Transverse colon (tissue), 4 donors: ENCODE data around the gene DKK3. TPM values are rescaled to one million over a fixed set of nuclear protein-coding genes. Genes with fewer than 3 reads are reported as not detected.

Source experiments
- DNase-seq: peaks from one replicate; pipeline ENCODE4 v3.0.0-alpha.2; 2019
- H3K27ac ChIP-seq, 4 donors: fragments of 200-600 bp; sonication (generic); 2 replicates each; pipeline ENCODE4 v1.5.1; 2016 to 2018; ENCODE audit warnings: inconsistent platforms in 4 of 4
- H3K27me3 ChIP-seq: fragments of 200-600 bp; sonication (generic); 2 replicates; pipeline ENCODE4 v1.5.1; 2017; ENCODE audit warnings: inconsistent platforms
- H3K36me3 ChIP-seq, 4 donors: fragments of 200-600 bp; sonication (generic); 2 replicates each; pipeline ENCODE4 v1.5.1; 2017 to 2019; ENCODE audit warnings: inconsistent platforms in 4 of 4
- H3K4me1 ChIP-seq, 4 donors: fragments of 200-600 bp; sonication (generic); 2 replicates each; pipeline ENCODE4 v1.5.1; 2017 to 2020; ENCODE audit warnings: inconsistent platforms in 4 of 4
- H3K4me3 ChIP-seq, 4 donors: fragments of 200-600 bp; sonication (generic); 1 replicate in 1 of 4; 2 replicates in 3 of 4; pipeline versions ENCODE4 v1.5.1 to v1.6.1; 2017 to 2019; ENCODE audit warnings: inconsistent platforms in 4 of 4
- H3K9me3 ChIP-seq, 2 donors: fragments of 200-600 bp; sonication (generic); 2 replicates each; pipeline ENCODE4 v1.5.1; 2017 to 2019; ENCODE audit warnings: inconsistent platforms in 2 of 2
- EP300 ChIP-seq: sonication (generic); formaldehyde crosslinking; IDR thresholded peaks from one replicate; pipeline ENCODE4 v1.6.1; 2017; ENCODE audit warnings: antibody characterized with exemption, low read depth
- POLR2A ChIP-seq: fragments of 450-650 bp; IDR thresholded peaks from one replicate; pipeline ENCODE4 v1.6.1; 2016; ENCODE audit warnings: antibody characterized with exemption, mild to moderate bottlenecking, moderate library complexity
- POLR2AphosphoS5 ChIP-seq, 3 donors: sonication (generic); formaldehyde crosslinking; IDR thresholded peaks; one replicate each; pipeline ENCODE4 v1.6.1; 2016; ENCODE audit warnings: antibody characterized with exemption in 3 of 3
- WGBS, 2 donors: methylation state at CpG; one replicate each; pipeline ENCODE4 v1.1.5; 2018; ENCODE audit warnings: low coverage in 1 of 2; 5-methylcytosine and 5-hydroxymethylcytosine counted together
- in situ Hi-C, 4 donors: fragments of 200-750 bp; cut with MboI; loops; one replicate each; pipeline versions ENCODE4 v1.15.0 to v1.15.1; 2017; ENCODE audit warnings: low sequenced_read_pairs in 3 of 4, low pct_ligation_motif_present in 1 of 4, low pct_unique_long_range_greater_than_20kb in 1 of 4
- intact Hi-C: fragments of 100-400 bp; cut with DNase I; formaldehyde crosslinking; loops from one replicate; pipeline ENCODE4 v1.15.1; 2023; ENCODE audit warnings: low total_unique reads
- total RNA-seq, 4 donors: library from RNA; depleted of rRNA; stranded (reverse); fragments of >200 nt; gene quantifications; one replicate each; pipeline ENCODE4 v1.1.0, GENCODE V29; 2016
- TF ChIP-seq, protein P1 (sequence below), 5 experiments: fragments of 200-600 bp in 3 of 5; fragments of 450-650 bp in 2 of 5; sonication (generic) in 3 of 5; IDR thresholded peaks; 1 replicate in 2 of 5; 2 replicates in 3 of 5; pipeline ENCODE4 v1.5.1; 2016 to 2017; ENCODE audit warnings: antibody characterized with exemption in 5 of 5, inconsistent platforms in 3 of 5, mild to moderate bottlenecking in 2 of 5, moderate library complexity in 1 of 5

The DKK3 gene
- 100 to 1,000 TPM in 1 of 4 donors, 10 to 100 TPM in 3; 27.2 to 181 (median 40.1) TPM for total RNA-seq

DNA sequence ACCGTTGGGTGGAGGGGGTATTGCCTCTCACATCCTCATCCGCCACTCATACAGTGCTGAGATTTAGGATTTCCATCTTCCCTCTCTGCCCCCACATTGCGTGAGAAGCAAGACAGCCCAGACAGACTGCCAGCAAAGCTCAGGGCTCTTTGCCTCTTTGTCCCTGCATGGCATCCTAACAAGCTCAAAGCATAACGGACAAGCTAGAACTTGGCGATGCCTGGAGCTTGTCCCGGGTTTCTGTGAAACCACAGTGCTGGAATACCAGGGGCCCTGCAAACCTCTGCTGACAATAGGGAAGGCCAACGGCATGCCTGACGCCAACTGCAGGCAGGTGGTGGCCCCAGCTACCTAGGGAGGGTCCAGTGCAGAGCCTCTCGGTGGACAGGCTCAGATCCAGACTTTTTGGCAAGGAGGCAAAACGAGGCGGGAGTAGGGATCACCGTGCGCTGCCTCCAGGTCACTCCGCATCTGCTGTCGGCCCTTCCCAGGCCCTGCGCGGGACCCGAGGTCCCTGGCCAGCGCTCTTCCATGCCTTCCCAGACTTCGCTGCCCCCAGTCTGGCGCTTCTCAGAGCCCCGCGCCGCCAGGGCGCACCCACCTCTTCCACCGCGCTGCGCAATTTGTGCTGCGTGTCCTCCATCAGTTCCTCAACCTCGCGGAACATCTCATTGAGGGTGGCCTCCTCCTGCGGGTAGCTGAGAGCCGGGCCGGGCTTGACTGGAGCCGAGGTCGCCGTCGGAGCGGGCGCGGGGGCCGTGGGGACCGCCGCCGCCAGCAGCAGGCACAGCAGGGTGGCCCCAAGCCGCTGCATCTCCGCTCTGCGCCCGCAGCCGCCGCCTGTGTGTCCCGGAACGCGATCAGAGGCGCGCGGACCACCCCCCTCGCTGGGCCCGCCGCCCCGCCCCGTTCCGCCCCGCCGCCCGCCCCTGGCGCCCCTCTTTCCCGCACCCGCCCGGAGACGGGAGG is at the start of gene DKK3:
Gene DKK3, minus strand, starts transcription at position 858 of the 969 bp plus-strand sequence. Its CDS starts 44 bp downstream, at position 814.
- Histone ChIP-seq H3K27ac (peak within 1 kb of the TSS; percentile 38 to 64 (median 49)), H3K4me1 (peaks cover 0 to 13% (median 11%) of the 10 kb centered on the region in 4 donors), H3K9me3 (no peaks in the 10 kb centered on the region), H3K27me3 (peaks cover 79% of the 10 kb centered on the region), H3K4me3 (peak within 1 kb of the TSS; percentile 34 to 60 (median 42)), H3K36me3 (no peaks in the 10 kb centered on the region)
- in situ Hi-C loops: no loop called here
- TF ChIP-seq POLR2AphosphoS5 (IDR thresholded peaks at IDR 0.05): no peak
- TF ChIP-seq, protein P1, sequence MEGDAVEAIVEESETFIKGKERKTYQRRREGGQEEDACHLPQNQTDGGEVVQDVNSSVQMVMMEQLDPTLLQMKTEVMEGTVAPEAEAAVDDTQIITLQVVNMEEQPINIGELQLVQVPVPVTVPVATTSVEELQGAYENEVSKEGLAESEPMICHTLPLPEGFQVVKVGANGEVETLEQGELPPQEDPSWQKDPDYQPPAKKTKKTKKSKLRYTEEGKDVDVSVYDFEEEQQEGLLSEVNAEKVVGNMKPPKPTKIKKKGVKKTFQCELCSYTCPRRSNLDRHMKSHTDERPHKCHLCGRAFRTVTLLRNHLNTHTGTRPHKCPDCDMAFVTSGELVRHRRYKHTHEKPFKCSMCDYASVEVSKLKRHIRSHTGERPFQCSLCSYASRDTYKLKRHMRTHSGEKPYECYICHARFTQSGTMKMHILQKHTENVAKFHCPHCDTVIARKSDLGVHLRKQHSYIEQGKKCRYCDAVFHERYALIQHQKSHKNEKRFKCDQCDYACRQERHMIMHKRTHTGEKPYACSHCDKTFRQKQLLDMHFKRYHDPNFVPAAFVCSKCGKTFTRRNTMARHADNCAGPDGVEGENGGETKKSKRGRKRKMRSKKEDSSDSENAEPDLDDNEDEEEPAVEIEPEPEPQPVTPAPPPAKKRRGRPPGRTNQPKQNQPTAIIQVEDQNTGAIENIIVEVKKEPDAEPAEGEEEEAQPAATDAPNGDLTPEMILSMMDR (IDR thresholded peaks at IDR 0.05): no peak
- TF ChIP-seq EP300: no peak
- no peak for TF ChIP-seq POLR2A
- intact Hi-C loops: no loop called here
- 36% methylated on average over 26 of the region's 71 CpGs; no CpG with 5 or more reads in 1 of the 2 donors for WGBS, 2 donors
- no peak for DNase-seq

DNA sequence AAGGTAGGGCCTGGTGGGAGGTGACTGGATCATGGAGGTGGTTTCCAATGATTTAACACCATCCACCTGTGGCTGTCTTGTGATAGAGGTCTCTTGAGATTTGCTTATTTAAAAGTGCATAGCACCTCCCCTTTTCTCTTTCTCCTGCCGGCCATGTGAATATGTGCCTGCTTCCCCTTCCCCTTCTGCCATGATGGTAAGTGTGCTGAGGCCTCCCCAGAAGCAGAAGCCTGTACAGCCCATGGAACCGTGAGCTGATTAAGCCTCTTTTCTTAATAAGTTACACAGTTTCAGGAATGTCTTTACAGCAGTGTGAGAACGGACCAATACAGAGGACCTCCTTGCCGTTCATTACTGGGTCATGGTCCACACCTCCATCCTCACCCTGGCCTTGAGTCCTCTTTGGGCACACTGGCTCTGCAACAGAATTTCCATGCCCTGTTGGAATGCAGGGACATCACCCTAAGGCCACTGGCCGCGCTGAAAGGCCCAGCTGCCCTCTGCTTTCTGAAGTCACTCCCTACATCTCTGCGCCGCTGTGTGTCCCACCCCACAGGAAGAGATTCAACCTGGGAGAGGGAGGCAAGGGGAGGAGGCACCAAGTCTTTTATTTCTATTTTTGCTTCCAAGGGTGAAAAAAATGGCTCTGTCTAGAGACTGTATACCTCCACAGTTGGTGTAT is 49.0 kb upstream of the DKK3 start:
- Histone ChIP-seq H3K4me1 (peaks cover 0 to 15% (median 0%) of the 10 kb centered on the region in 4 donors), H3K9me3 (no peaks in the 10 kb centered on the region), H3K27me3 (no peaks in the 10 kb centered on the region), H3K36me3 (no peaks in the 10 kb centered on the region), H3K27ac (no peak overlapping the region), H3K4me3 (no peak overlapping the region)
- intact Hi-C loops: no loop called here
- TF ChIP-seq EP300 (no peak), POLR2AphosphoS5 (IDR thresholded peaks at IDR 0.05) (no peak), POLR2A (no peak)
- WGBS, 2 donors: 93% methylated on average over 8 of the region's 8 CpGs; no CpG with 5 or more reads in 1 of the 2 donors
- in situ Hi-C loops: loop anchor here in 3 of 4 donors (25.0 kb wide), 1 partner anchor 180 kb away; no protein-coding TSS in a partner anchor
- no peak for DNase-seq

DNA sequence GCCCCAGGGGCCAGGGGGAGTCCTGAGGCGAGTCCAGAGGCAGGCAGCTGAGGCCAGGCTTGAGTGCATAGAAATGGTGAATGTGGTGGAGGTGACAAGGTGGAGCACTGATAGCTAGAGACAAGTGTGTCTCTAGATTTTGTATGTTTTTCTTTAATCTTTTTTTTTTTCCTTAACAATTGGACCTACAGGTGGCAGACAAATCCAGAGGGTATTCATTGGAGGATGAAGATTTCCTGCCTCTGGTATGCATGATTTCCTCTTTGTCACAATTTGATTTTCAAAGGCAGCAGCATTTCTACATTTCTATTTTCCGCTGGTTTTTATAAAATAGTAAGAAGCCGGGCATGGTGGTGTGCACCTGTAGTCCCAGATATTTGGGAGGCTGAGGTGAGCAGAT is 47.7 kb upstream of the DKK3 start:
- Histone ChIP-seq H3K27ac (no peak overlapping the region), H3K9me3 (no peaks in the 10 kb centered on the region), H3K36me3 (no peaks in the 10 kb centered on the region), H3K4me3 (no peak overlapping the region), H3K4me1 (peaks cover 0 to 15% (median 0%) of the 10 kb centered on the region in 4 donors), H3K27me3 (no peaks in the 10 kb centered on the region)
- intact Hi-C loops: no loop called here
- in situ Hi-C loops: loop anchor here in 3 of 4 donors (25.0 kb wide), 1 partner anchor 181 kb away; no protein-coding TSS in a partner anchor
- WGBS, 2 donors: 94% methylated on average over 3 of the region's 3 CpGs; no CpG with 5 or more reads in 1 of the 2 donors
- no peak for TF ChIP-seq POLR2AphosphoS5 (IDR thresholded peaks at IDR 0.05)
- TF ChIP-seq, protein P1 (IDR thresholded peaks at IDR 0.05): no peak
- no peak for TF ChIP-seq POLR2A
- TF ChIP-seq EP300: no peak
- no peak for DNase-seq

DNA sequence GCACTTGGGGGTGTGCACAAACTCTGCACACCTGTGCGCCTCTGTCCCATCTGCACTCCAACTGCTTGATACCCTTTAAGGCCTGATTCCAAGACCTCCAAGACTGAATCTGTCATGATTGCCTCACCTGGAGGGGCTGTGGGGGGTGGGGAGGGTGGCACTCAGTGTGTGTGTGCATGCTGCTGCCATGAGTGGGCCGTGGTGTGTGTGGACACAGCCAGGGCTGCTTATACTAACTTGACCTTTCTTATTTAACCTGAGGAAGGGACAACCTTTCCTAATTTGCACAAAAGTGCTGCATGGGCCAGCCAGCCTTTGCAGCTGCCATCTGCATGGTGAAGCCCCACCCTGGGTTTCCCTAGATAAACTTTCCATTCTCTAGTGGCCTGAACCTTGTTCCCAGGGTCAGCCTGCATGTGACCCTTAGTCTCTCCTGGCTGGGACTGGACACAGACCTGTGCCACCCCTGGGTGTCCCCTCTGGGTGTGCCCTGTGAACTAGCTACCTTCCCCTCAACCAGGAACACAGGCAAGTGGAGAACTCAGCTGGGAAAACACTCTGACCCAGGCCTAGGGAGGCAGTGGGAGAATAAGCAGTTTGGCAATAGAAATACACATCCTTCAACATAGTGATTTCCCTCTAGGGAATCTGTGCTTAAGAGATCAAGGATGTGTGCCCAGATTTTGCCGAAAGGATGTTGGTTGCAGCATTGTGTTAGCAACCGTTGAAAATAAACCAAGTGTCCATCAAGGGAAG is 45.4 kb upstream of the DKK3 start:
- WGBS, 2 donors: 74 to 80% methylated on average over 1 to 4 of the region's 4 CpGs
- in situ Hi-C loops: loop anchor here in 3 of 4 donors (25.0 kb wide), 1 partner anchor 184 kb away; no protein-coding TSS in a partner anchor
- no peak for DNase-seq
- H3K9me3 ChIP-seq: no peaks in the 10 kb centered on the region
- H3K27me3 ChIP-seq: no peaks in the 10 kb centered on the region
- peak overlapping the region in 3 of 4 donors; percentile 39 to 51 (median 44) for H3K27ac ChIP-seq
- TF ChIP-seq EP300 (no peak), POLR2A (no peak), POLR2AphosphoS5 (IDR thresholded peaks at IDR 0.05) (peak in 1 of 3 donors; percentile 34)
- TF ChIP-seq, protein P1 (IDR thresholded peaks at IDR 0.05): no peak
- H3K36me3 ChIP-seq: no peaks in the 10 kb centered on the region
- intact Hi-C loops: no loop called here
- H3K4me1 ChIP-seq: peaks cover 0 to 8% (median 0%) of the 10 kb centered on the region in 4 donors
- no peak overlapping the region for H3K4me3 ChIP-seq
